DND-41 (cell line): ENCODE measurements around the gene MYOCOS.

ENCODE experiments used
- ATAC-seq: fragments of 200-7000 bp; cut with Tn5 transposase; 3 replicates; pipeline ENCODE4 v1.9.1; 2021; ENCODE audit warnings: low read depth; ENCODE audit not compliant: insufficient read depth
- DNase-seq: peaks from one replicate; pipeline ENCODE4 v3.0.0-alpha.2; 2020
- H2AFZ ChIP-seq: 2 replicates; pipeline ENCODE4 v1.6.0; 2012; ENCODE audit warnings: low read depth, low read length
- H3K27ac ChIP-seq: 2 replicates; pipeline ENCODE4 v1.5.1; 2012; ENCODE audit warnings: low read length, inconsistent platforms
- H3K27me3 ChIP-seq: fragments of 200-600 bp; sonication (generic); 2 replicates; pipeline ENCODE4 v1.6.0; 2012; ENCODE audit warnings: low read length, mild to moderate bottlenecking, inconsistent platforms; ENCODE audit not compliant: insufficient read depth, poor library complexity
- H3K36me3 ChIP-seq: 2 replicates; pipeline ENCODE4 v1.5.1; 2012; ENCODE audit warnings: low read length, inconsistent platforms; ENCODE audit not compliant: insufficient read depth
- H3K4me1 ChIP-seq: 2 replicates; pipeline ENCODE4 v1.5.1; 2012; ENCODE audit warnings: mild to moderate bottlenecking, low read length; ENCODE audit not compliant: insufficient read depth
- H3K4me2 ChIP-seq: 2 replicates; pipeline ENCODE4 v1.6.0; 2012; ENCODE audit warnings: mild to moderate bottlenecking, moderate library complexity, low read length, inconsistent platforms; ENCODE audit not compliant: insufficient read depth
- H3K4me3 ChIP-seq, 2 experiments: fragments of 200-600 bp in 1 of 2; shearing (Covaris generic) in 1 of 2; 2 replicates each; pipeline ENCODE4 v1.5.1; 2012 to 2016; ENCODE audit warnings: inconsistent platforms in 2 of 2, low read length in 2 of 2, mild to moderate bottlenecking in 2 of 2, low read depth in 1 of 2, moderate library complexity in 1 of 2
- H3K79me2 ChIP-seq: 2 replicates; pipeline ENCODE4 v1.6.0; 2012; ENCODE audit warnings: low read length, inconsistent platforms; ENCODE audit not compliant: insufficient read depth
- H3K9ac ChIP-seq: 2 replicates; pipeline ENCODE4 v1.6.0; 2012; ENCODE audit warnings: low read depth, mild to moderate bottlenecking, inconsistent platforms, low read length, moderate library complexity
- H3K9me3 ChIP-seq: 2 replicates; pipeline ENCODE4 v1.5.1; 2012; ENCODE audit warnings: low read length, moderate library complexity, mild to moderate bottlenecking, inconsistent platforms; ENCODE audit not compliant: insufficient read depth, severe bottlenecking
- H4K20me1 ChIP-seq: 2 replicates; pipeline ENCODE4 v1.6.0; 2012; ENCODE audit warnings: low read length; ENCODE audit not compliant: insufficient read depth
- CTCF ChIP-seq: IDR thresholded peaks from 2 replicates; pipeline ENCODE4 v1.5.1; 2012; ENCODE audit warnings: borderline replicate concordance, low read length, moderate library complexity, mild to moderate bottlenecking; ENCODE audit not compliant: poor library complexity, severe bottlenecking; ENCODE audit errors: extremely low read depth
- EZH2 ChIP-seq: IDR thresholded peaks from 3 replicates; pipeline ENCODE4 v1.6.1; 2012; ENCODE audit warnings: borderline replicate concordance, low read depth, mild to moderate bottlenecking, moderate library complexity, low read length, inconsistent platforms; ENCODE audit not compliant: severe bottlenecking

MYOCOS gene

GRCh38 chr1:171642197-171642596 lies 20.2 kb downstream of the MYOCOS start:
- Histone ChIP-seq H3K79me2 (no peaks in the 10 kb centered on the region), H3K9me3 (no peaks in the 10 kb centered on the region), H3K4me3 (no peak overlapping the region), H4K20me1 (no peaks in the 10 kb centered on the region), H3K27me3 (peaks cover 3% of the 10 kb centered on the region), H3K4me1 (peaks cover 8% of the 10 kb centered on the region), H3K27ac (no peak overlapping the region), H3K9ac (no peak overlapping the region), H3K36me3 (no peaks in the 10 kb centered on the region), H3K4me2 (no peak overlapping the region), H2AFZ (no peak overlapping the region)
- TF ChIP-seq EZH2, result no peak
- TF ChIP-seq CTCF, result no peak
- ATAC-seq (no peak), DNase-seq (no peak)

GRCh38 chr1:171643156-171643555 lies 21.1 kb downstream of the MYOCOS start:
- TF ChIP-seq EZH2 (no peak), CTCF (no peak)
- no peak overlapping the region for H3K4me2 ChIP-seq
- H3K27me3 ChIP-seq, result peaks cover 3% of the 10 kb centered on the region
- H3K27ac ChIP-seq, result no peak overlapping the region
- H3K79me2 ChIP-seq, result no peaks in the 10 kb centered on the region
- H3K9ac ChIP-seq, result no peak overlapping the region
- H4K20me1 ChIP-seq, result no peaks in the 10 kb centered on the region
- no peaks in the 10 kb centered on the region for H3K9me3 ChIP-seq
- no peaks in the 10 kb centered on the region for H3K36me3 ChIP-seq
- ATAC-seq (no peak), DNase-seq (no peak)
- H3K4me3 ChIP-seq, result no peak overlapping the region
- no peak overlapping the region for H2AFZ ChIP-seq
- H3K4me1 ChIP-seq, result peaks cover 8% of the 10 kb centered on the region

GRCh38 chr1:171644805-171645483 lies 22.9 kb downstream of the MYOCOS start:
- Histone ChIP-seq H3K4me3 (no peak overlapping the region), H4K20me1 (no peaks in the 10 kb centered on the region), H3K36me3 (no peaks in the 10 kb centered on the region), H3K79me2 (no peaks in the 10 kb centered on the region), H3K27ac (no peak overlapping the region), H3K27me3 (peaks cover 4% of the 10 kb centered on the region), H3K9me3 (no peaks in the 10 kb centered on the region), H3K4me1 (peaks cover 8% of the 10 kb centered on the region), H2AFZ (peak overlapping the region; percentile 48; the same call in 1 of the 2 replicates), H3K9ac (no peak overlapping the region), H3K4me2 (no peak overlapping the region)
- peak; percentile 79 for DNase-seq
- ATAC-seq, result peak; percentile 97
- TF ChIP-seq EZH2, result no peak
- peak; percentile 90 for TF ChIP-seq CTCF
